ENCODE measurements around the gene UBAC2.

DNA sequence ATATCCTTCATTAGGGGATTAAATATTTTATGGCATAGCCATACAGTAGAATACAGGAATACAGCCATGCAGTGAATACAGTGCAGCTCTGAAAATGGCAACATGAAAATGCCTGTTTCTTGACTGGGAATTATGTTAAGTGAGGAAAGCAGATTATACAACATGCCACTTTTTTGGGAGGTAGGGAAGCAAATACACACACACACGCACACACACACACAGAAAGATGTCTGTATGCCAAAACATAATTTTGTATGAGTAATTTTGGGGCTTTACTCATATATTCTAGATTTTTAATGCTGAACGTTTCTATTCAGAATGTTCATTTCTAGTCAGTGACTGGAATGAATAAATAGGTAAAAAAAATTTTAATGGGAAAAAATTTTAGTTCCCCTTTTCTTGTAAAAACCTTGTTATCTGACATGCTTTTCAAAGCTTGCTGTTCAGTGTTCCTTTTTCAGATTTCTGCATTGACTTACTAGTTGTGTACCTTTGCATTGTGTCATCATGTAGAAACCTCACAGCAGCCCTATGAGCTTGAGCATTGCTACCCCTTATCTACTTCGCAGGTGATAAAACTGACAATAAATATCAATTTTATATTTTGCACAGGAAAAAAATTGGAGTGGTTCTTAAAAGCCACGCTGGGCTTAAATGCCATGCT, 98.7 kb downstream of the UBAC2 start:
- TF ChIP-seq, protein P1, sequence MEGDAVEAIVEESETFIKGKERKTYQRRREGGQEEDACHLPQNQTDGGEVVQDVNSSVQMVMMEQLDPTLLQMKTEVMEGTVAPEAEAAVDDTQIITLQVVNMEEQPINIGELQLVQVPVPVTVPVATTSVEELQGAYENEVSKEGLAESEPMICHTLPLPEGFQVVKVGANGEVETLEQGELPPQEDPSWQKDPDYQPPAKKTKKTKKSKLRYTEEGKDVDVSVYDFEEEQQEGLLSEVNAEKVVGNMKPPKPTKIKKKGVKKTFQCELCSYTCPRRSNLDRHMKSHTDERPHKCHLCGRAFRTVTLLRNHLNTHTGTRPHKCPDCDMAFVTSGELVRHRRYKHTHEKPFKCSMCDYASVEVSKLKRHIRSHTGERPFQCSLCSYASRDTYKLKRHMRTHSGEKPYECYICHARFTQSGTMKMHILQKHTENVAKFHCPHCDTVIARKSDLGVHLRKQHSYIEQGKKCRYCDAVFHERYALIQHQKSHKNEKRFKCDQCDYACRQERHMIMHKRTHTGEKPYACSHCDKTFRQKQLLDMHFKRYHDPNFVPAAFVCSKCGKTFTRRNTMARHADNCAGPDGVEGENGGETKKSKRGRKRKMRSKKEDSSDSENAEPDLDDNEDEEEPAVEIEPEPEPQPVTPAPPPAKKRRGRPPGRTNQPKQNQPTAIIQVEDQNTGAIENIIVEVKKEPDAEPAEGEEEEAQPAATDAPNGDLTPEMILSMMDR (conservative IDR thresholded peaks at IDR 0.05 in 1 of 2, IDR thresholded peaks at IDR 0.05 in 1 of 2; ENCODE audit: low read depth in 1 of 2, low read length in 2 of 2) = no peak
- no peak for TF ChIP-seq EZH2 (IDR thresholded peaks at IDR 0.05; ENCODE audit: low read length, missing control alignments)

All from fibroblast of lung (primary cell).